Umbilical cord (tissue), 2 donors: ENCODE data around the gene AKT2. TPM values are rescaled to one million over a fixed set of nuclear protein-coding genes. Genes with fewer than 3 reads are reported as not detected.
A peak's percentile ranks its signal among the peaks of the same experiment; 100 is the strongest.
"Not testable (repeated sequence)": the region's sequence is repeated elsewhere in the genome, so short reads cannot be mapped to it uniquely, and the experiment has no call there.

ENCODE experiments used
- DNase-seq: peaks from one replicate; pipeline ENCODE4 v3.0.0-alpha.2; 2015; ENCODE audit warnings: low spot score
- total RNA-seq: library from RNA; depleted of rRNA; stranded (reverse); fragments of >200 nt; gene quantifications from one replicate; pipeline ENCODE4 v1.2.3, GENCODE V29; 2014; ENCODE audit warnings: low replicate concordance; ENCODE audit not compliant: insufficient read depth

AKT2 gene
- total RNA-seq: 81.6 TPM

DNA sequence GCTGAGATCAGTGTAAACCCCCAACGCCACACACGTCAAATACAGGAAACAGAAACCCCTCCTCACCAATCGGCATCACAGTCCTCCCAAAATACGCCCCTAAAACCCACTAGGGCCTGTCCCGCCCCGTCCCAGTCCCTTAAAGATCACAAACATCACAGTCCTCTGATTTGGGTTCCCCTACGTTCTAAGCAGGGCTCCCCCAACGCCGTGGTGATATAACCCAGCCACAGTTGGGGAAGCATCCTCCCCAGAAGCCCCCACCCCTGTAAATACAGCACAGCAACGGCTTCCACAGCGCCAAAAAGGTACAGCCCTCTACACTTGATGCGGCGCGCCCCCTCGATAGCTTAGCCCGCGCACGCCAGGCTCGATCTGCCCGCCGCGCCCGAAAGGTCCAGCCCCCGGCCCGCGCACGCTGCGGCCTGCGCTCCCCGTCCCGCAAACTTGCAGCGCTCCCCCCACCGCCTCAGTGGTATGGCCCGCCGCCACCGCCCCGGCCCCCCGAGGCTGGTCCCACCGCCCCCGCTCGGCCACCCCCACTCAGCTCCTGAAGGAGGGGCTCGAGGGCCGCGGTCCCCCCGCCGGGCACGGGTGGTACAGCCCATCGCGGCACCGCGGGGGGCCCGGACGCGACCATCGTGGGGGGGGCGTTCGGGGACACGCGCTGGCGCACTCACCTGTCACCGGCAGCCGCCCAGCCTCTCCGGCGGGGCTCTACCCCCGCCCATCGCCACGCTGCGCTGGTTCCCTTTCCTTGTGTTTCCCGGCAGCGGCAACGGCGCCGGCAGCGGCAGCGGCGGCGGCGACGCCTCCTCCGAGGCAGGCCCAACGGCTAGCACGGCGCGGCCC lies at the start of gene AKT2:
Gene AKT2, minus strand, starts transcription at position 845 of the 852 bp plus-strand sequence. CDS start 20,078 bp downstream, outside the sequence.
- peak; percentile 74 for DNase-seq

DNA sequence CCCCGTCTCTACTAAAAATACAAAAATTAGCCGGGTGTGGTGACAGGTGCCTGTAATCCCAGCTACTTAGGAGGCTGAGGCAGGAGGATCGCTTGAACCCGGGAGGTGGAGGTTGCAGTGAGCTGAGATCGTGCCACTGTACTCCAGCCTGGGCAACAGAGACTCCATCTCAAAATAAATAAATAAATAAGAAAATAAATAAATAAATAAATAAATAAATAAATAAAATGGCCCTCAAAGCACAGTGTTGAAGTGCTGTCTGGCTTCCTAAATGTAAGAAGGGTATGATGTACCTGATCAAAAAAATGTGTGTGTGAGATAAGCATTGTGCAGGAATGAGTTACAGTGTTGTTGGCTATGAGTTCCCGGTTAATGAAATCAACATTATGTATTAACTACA lies 47.9 kb upstream of the AKT2 start:
- DNase-seq: not testable (repeated sequence)

DNA sequence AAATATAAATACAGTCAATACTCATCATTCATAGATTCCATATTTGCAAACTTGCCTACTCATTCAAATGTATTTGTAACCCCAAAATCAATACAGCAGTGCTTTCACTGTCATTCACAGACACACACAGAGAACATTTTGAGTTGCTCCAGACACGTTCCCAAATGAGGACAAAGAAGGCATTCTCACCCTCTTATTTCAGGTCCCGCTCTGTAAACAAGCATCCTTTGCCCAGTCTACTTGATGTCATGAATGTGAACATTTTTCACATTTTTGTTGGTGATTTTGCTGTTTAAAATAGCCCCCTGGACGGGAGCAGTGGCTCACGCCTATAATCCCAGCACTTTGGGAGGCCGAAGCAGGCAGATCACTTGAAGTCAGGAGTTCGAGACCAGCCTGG lies 47.5 kb upstream of the AKT2 start:
- DNase-seq: no peak

DNA sequence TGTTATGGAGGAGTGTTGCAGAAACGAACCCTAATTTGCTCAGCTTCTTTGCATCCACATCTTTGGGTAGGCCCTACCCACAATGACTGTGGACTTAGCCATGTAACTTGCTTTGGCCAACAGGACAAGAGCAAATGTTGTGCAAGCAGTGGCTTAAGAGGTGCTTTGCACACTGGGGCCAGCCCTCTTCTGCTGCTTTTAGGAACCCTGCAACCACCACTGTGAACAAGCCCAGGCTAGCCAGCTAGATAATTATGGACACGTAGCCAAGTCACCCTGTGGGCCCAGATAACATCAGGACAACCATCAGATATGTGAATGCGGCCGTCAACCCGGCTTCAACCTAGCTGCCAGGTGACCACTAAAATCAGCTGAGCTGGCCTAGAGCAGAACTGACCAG lies 45.9 kb upstream of the AKT2 start:
- no peak for DNase-seq

DNA sequence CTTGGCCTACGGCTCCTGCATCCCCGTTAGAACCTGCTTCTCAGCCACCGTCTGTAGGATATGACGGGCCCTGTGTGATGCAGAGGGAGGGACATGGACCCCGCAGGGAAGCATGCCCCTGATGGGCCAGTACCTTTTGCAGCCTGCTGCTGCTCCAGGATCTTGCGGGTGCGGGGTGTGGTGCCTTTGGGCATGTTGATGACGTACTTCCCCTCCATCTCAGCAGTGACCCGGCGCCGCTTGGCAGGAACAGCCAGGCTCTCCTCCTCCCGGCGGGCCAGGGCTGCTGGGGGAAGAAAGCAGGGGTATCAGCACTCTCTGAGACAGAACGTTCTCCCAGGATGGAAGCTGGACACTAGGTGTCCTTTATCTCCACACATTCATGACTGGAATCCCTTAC lies 41.1 kb upstream of the AKT2 start:
- no peak for DNase-seq

DNA sequence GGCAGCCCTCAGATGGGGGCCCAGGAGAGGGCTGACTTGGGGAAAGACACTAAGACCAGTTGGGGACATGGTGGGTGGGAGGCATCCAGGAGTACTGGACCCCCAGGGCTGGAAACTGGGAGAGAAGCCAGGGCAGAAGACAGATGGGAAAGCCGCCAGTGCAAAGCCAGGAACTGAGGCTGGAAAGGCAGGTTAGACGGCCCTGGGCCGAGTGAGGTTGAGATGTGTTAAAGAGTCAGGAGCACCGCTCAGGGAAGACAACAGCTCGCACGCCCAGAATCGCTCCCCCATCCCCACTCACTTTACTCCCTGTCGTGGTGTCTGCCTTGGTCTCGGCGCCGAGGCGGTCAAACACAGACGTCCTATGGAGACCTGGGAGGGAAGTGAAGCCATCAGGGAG lies 38.6 kb upstream of the AKT2 start:
- DNase-seq: peak; percentile 21

DNA sequence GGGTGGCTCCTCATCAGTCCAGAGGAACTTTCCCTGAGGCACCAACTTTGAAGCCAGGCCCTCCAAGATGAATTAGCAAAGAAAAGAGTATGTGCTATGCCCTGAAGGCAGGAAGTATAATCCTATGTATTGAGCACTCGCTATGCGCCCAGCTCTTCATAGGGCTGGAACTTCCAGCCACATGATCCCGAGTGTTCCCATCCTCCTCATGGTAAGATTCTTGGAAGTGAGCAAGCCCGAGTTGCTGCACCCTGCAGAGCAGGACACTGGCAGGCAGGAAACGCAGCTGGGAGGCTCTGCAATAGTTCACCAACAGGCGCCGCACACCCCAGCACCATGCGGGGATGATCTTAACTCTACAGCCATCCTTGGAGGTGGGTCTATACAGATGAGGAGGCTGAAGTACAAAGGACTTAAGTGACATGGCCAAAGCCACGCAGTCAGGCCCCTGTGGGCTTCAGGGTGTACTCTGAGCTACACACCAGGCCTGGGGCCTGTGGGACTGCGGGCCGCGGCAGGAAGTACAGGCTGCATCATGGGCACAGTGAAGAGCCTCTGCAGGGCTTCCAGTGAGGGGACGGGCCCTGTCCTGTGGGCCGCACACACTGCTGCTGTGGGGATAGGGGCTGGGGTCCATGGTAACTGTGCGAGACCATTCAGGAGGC lies 37.9 kb upstream of the AKT2 start:
- no peak for DNase-seq

DNA sequence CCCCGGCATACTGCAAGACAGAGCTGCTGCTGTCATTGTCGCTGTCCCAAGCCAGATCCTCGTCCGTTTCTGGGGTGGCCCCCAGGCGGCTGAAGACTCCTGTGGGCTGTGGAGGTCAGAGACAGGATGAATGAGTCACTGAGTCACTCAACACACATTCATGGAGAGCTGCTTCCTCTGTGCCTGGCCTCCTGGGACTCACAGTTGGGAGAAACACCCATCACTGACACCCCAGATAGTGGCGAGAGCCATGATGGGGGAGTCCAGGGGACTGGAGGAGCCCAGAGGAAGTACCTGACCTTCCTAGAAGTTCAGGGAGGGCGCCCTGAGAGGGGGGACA lies 37.1 kb upstream of the AKT2 start:
- DNase-seq: no peak

DNA sequence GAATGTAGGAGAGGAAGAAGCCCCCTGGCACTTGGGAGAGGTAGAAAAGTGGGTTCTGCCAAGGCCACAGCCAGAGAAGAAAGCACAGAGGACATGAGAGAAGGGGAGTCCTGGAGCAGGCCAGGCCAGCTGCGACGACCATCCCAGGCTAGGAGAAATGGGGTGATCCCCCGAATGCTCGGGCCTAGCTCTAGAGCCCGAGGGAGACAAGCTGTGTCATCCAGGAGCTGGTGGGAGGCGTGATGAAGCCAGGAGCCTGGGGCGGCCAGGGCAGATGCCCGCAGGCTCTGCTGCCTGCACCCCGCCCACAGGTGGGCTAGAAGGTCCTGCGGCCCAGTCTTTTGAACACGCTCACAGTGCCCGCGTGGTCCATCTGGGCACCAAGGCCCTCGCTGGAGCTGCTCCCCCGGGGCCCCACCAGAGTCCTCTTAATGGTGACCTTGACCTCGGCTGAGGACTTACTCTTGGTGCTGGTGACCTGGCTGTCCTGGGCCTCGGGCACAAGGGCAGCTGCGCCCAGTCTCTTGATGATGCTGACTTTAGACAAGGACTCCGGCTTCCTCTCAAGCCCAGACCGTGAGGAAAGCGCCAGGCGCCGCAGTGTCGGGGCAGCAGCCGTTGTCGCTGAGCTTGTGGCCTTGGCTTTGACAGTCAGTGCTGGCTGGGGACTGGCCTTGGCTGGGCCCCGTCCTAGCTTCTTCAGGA lies 36.6 kb upstream of the AKT2 start:
- no peak for DNase-seq

DNA sequence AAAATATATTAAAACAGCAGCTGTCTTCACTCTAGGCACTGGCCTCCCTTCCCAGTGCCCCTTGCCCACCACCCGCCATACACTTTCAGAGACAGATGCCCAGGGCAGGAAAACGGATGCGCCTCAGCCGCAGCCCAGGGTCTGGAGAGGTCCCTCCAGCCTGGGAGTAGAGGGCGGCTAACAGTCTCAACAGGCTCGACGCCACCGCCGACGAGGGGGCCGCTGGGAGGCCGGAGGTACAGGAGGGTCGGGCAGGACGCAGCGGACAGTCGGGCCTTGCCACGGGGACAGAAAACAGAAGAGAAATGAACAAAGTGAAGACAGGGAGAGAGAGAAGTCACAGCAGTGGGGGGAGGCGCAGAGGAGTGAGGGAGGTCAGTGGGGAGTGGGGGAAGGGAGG lies 35.9 kb upstream of the AKT2 start:
- no peak for DNase-seq

DNA sequence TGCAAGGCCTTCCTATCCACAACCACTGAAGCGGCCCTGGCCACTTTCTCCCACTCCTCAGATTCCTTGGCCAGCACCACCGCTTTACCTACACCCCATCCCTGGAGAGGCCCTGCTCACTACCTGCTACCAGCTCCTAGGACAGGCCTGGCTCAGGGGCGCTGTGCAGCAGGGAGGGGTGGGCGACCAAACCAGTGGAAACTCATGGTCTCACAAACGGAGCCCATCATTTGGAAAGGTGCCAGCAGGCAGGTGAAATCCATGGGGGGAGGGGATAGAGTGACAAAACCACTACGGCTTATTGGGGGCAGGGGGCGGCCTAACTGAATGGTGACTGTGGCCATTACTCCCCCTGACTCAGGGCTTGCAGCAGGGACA lies 35.4 kb upstream of the AKT2 start:
- no peak for DNase-seq

DNA sequence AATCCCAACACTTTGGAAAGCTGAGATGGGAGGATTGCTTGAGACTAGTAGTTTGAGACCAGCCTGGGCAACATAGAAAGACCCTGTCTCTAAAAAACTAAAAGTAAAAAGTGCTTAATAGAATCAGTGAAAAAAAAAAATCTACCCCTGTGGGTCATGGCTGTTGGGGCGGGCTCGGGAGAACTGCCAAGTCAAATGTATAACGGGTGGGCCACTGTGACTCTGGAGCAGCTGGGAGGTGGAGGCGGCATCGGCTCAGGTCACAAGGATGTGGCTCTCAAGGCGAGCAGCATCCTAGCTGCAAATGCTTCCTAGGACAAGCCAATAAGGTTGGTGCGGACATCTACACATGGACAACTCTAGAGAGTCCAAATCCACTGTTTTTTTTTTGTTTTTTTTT lies 32.2 kb upstream of the AKT2 start:
- DNase-seq: no peak

DNA sequence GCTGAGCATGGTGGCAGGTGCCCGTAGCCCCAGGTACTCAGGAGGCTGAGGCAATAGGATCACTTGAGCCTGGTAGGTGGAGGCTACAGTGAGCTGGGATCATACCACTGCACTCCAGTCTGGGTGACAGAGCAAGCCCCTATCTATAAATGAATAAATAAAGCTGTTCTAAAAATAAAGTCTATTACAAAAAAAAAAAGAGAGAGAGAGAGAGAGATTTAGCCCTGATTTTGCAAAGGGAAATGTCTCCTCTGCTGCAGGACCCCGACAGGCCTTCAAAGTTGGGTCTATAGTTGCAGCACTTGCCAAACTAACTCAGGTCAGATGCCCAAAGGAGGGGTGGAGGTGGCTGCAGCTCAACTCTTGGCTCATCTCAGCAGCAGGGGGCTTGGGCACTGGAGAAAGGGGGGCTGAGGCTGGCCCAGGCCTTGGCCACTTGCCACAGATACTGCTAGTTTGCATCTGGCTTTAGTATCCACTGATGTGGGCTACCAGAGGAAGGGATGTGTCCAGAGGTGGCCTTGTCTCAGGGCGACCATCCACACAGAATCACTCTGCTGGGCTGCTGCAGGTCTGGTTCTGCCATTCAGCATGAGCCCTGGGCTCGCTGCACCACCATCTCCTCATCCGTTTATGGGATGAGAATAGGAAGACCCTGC lies 30.8 kb upstream of the AKT2 start:
- DNase-seq: no peak

DNA sequence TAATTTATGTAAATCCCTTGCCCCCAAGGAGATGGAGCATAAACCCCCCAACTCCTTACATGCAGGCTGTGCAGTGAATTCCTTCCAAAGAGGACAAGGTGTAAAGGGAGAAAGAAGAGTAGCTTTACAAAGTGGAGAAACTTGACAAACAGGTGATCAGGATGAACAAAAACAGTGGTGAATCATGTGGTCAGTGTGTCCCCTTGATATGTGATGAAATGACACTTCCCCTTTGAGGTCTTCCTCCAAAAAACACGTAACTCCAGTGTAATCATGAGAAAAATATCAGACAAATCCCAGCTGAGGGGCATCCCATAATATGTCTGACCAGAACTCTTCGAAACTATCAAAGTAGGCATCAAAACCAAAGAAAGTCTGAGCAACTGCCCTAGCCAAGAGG lies 29.5 kb upstream of the AKT2 start:
- no peak for DNase-seq

DNA sequence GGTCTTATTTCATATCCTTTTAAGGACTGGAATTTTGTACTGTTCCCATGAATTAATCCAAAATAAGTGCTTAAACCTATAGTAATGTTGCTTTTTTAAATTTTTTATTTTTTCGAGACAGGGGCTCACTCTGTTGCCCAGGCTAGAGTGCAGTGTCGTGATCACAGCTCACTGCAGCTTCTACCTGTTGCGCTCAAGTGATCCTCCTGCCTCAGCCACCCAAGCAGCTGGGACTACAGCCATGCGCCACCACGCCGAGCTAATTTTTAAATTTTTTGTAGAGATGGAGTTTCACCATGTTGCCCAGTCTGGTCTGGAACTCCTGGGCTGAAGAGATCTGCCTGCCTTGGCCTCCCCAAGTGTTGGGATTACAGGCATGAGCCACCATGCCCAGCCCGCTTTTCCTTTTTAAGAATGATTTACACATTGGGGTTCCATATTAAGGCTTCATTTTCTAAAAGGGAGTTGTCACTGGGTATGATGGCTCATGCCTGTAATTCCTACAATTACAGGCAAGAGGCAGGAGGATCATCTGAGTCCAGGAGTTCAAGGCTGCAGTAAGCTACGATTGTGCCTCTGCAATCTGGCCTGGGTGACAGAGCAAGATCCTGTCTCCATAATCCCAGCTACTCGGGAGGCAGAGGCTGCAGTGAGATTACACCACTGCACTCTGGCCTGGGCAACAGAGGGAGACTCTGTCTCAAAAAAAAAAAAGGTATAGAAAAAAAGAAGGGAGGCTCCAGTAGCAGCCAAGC lies 28.3 kb upstream of the AKT2 start:
- no peak for DNase-seq

DNA sequence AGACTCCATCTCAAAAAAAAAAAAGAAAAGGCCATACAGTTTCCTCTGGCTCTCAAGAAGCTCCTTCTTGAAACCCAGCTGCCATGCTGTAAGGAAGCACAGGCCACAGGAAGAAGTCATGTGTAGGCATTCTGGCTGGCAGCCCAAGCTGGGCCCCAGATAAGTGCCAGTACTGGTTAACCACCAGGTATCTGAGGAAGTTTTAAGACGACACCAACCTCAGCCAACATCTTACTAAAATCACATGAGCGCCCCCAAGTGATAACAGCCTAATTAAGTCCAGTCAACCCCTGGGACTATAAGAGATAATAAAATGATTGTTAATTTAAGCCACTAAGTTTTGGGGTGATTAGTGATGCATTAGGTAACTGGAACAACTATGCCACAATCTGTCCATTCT lies 27.4 kb upstream of the AKT2 start:
- no peak for DNase-seq

DNA sequence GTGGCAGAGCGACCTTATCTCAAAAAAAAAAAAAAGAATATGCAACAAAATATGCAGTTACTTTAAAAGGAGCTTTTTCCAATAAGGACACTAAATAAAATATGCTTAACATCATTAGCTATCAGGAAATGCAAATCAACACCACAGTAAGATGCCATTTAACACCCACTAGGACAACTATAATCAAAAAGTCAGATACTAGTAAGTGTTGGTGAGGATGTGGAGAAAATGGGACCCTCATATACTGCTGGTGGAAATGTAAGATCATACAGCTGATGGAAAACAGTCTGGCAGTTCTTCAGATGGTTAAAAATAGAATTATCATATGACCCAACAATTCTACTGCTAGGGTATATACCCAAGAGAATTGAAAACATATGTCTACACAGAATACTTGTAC lies 24.5 kb upstream of the AKT2 start:
- no peak for DNase-seq

DNA sequence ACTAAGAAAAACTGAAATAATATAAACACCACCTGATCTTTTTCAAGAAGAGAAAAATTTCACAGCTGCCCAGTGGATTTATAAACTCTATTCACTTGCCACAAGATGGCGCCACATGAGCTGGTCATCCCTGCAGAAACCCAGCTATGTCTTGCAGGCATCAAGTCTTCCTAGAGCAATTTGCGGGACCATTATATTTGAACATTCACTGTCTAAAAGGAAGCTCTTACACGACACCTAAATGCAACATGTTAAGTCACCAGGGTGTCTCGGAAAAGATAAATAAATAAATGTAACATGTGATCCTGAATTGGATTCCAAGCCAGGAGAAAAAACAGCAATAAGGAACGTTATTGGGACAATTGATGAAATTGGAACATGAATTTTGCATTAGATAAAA lies 20.3 kb upstream of the AKT2 start:
- DNase-seq: peak; percentile 92

DNA sequence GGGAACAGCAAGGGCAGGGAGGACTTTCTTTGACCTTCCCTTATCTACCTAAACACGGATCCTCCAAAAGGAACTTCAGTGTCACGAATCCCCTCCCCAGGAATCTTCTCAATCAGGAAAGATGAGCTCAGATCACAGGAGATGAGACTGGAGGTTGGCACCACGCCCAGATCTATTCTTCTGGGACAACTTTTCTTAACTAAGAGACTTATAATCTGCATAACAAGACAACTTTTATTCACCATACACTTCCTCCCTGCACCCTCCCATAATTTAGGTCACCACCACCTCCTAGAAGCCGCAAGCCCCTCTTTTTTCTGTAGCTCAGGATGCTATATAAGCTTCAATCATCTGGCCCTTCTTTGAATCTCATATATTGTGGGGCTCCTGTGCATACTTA lies 19.2 kb upstream of the AKT2 start:
- DNase-seq: no peak

DNA sequence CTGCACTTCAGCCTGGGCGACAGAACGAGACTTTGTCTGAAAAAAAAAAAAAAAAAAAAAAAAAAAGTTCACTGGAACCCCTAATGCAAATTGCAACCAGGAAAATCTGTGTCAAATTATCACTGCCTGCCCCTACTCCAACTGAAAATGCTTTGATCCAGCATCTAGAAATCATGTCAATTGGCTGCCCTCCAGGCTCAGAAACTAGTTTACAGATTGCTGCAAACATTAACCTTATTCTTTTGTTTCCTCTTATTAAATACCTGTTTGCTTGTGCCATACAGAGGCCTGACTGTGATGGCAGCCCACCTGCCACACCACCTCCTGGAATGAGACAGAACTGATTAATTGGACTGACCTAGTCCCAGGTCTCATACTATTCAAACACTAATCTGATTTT lies 18.6 kb upstream of the AKT2 start:
- DNase-seq: no peak

DNA sequence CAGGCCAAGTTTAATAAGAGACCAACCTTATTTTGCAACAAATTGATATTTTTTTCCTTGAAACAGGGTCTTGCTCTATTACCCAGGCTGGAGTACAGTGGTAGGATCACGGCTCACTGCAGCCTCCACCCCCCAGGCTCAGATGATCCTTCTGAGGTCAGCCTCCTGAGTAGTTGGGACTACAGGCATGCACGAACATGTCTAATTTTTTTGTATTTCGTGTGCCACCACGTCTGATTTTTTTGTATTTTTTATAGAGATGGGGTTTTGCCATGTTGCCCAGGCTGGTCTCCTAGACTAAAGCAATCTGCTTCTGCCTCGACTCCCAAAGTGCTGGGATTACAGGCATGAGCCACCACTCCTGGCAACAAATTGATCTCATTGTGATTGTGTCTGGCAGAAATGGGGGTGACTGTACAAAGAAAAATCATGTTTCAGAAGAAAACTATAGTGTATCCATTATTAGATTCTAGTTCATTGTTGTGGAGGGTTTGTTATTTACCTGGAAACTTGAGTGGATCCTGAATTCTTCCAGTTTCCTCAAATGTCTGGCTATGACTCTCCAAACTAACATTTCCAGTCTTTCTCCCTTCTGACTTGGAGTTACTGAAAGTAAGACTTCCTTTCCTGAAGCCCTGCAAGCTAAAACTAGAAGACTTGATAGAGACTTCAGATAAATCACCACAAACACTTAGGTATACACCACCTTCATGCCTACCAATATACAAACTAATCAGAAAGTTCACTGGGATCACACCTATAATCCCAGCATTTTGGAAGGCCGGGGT lies 17.3 kb upstream of the AKT2 start:
- peak; percentile 25 for DNase-seq
